ENCODE results near the gene DTX3.

DNA sequence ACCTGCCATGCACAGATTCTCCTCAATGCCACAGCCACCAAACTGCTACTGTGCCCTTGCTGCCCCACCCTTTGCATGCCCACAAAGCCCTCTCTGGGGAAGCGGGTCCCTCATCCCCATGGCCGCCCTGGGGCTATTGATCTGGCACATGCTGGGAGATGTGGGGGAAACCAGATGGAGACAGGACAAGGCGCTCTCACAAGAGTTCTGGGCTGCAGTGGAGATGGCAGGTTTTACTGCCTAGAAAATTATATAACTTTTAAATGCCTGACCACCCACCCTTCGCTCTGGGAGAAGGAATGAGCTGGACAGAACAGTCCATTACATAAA lies 24.2 kb upstream of the DTX3 start:
- TF ChIP-seq, protein P1, sequence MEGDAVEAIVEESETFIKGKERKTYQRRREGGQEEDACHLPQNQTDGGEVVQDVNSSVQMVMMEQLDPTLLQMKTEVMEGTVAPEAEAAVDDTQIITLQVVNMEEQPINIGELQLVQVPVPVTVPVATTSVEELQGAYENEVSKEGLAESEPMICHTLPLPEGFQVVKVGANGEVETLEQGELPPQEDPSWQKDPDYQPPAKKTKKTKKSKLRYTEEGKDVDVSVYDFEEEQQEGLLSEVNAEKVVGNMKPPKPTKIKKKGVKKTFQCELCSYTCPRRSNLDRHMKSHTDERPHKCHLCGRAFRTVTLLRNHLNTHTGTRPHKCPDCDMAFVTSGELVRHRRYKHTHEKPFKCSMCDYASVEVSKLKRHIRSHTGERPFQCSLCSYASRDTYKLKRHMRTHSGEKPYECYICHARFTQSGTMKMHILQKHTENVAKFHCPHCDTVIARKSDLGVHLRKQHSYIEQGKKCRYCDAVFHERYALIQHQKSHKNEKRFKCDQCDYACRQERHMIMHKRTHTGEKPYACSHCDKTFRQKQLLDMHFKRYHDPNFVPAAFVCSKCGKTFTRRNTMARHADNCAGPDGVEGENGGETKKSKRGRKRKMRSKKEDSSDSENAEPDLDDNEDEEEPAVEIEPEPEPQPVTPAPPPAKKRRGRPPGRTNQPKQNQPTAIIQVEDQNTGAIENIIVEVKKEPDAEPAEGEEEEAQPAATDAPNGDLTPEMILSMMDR (IDR thresholded peaks at IDR 0.05): no peak
- TF ChIP-seq EP300 (IDR thresholded peaks at IDR 0.05): no peak
- no peak for TF ChIP-seq POLR2A (IDR thresholded peaks at IDR 0.05)
